ENCODE measurements around the gene PLA2G12B. TPM values are rescaled to one million over a fixed set of nuclear protein-coding genes. Genes with fewer than 3 reads are reported as not detected.
"Not testable (repeated sequence)": the region's sequence is repeated elsewhere in the genome, so short reads cannot be mapped to it uniquely, and the experiment has no call there.

The PLA2G12B gene
- total and polyA plus RNA-seq, 8 donors, result 2.2 TPM; not detected in 7

DNA sequence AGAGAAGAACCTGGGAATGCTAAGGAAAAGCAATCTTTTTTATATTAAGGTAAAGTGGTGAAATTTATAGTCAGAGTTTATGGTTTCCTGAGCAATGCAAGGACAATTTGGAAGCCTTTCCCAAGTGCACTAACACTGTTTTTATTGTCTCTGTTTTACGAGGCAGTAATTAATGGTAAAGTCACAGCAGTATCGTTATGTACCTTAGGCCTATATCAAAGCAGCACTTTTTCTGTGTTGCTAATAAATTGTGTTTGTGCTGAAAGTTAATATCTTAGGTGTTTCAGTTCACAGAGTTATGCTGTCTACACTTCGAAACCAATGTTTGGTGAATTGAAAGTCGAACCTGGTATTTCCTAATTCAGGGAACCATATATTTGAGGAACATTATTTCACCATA is 41.9 kb downstream of the PLA2G12B start:
- H3K27ac ChIP-seq, result no peak overlapping the region
- H3K9me3 ChIP-seq, result no peaks in the 10 kb centered on the region
- 84 to 95% (median 94%) methylated on average over 4 of the region's 4 CpGs for WGBS, 5 donors
- TF ChIP-seq POLR2A (IDR thresholded peaks at IDR 0.05), result no peak
- TF ChIP-seq CTCF (IDR thresholded peaks at IDR 0.05), result no peak
- no peak for TF ChIP-seq EP300 (IDR thresholded peaks at IDR 0.05)
- no peak for TF ChIP-seq POLR2AphosphoS5 (IDR thresholded peaks at IDR 0.05)
- H3K4me3 ChIP-seq, result no peak overlapping the region
- no peak for DNase-seq
- intact Hi-C loops (cut with DNase I; ENCODE audit: low total_unique reads), result no loop called here
- H3K36me3 ChIP-seq, result no peaks in the 10 kb centered on the region
- H3K27me3 ChIP-seq, result no peaks in the 10 kb centered on the region
- no peaks in the 10 kb centered on the region for H3K4me1 ChIP-seq

DNA sequence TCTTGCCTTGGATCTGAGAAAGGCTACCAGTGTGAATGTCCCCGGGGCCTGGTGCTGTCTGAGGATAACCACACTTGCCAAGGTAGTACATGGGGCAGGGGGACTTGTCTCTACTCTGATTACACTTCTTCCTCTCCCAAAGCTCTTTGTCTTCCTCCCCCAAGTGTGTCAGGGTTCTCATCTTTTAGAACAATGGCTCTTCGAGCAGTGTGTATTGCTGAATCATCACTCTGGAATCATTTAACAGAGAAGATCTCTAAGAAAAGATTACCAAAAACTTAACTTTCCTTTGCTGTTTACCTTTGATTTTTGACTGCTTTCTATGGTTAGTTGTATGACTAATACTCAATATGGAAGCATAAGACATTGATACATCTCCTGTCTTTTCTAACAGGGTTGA is 42.8 kb downstream of the PLA2G12B start:
- intact Hi-C loops (cut with DNase I; ENCODE audit: low total_unique reads), result no loop called here
- no peaks in the 10 kb centered on the region for H3K36me3 ChIP-seq
- H3K27me3 ChIP-seq, result no peaks in the 10 kb centered on the region
- H3K27ac ChIP-seq, result no peak overlapping the region
- no peak for DNase-seq
- no peaks in the 10 kb centered on the region for H3K9me3 ChIP-seq
- H3K4me3 ChIP-seq, result no peak overlapping the region
- TF ChIP-seq EP300 (IDR thresholded peaks at IDR 0.05), result no peak
- TF ChIP-seq POLR2A (IDR thresholded peaks at IDR 0.05), result no peak
- WGBS, 5 donors, result 90 to 100% (median 98%) methylated on average over 2 of the region's 2 CpGs
- H3K4me1 ChIP-seq, result no peaks in the 10 kb centered on the region

- Histone ChIP-seq H3K36me3 (no peaks in the 10 kb centered on the region), H3K27me3 (no peaks in the 10 kb centered on the region), H3K4me1 (no peaks in the 10 kb centered on the region), H3K27ac (no peak overlapping the region), H3K4me3 (no peak overlapping the region), H3K9me3 (no peaks in the 10 kb centered on the region)
- intact Hi-C loops (cut with DNase I; ENCODE audit: low total_unique reads), result no loop called here
- no peak for DNase-seq
- TF ChIP-seq EP300 (IDR thresholded peaks at IDR 0.05) (no peak), POLR2AphosphoS5 (IDR thresholded peaks at IDR 0.05) (no peak), POLR2A (IDR thresholded peaks at IDR 0.05) (no peak), CTCF (IDR thresholded peaks at IDR 0.05) (no peak)
Measured at GRCh38 chr10:72910705-72911104, 43.9 kb downstream of the PLA2G12B start.

DNA sequence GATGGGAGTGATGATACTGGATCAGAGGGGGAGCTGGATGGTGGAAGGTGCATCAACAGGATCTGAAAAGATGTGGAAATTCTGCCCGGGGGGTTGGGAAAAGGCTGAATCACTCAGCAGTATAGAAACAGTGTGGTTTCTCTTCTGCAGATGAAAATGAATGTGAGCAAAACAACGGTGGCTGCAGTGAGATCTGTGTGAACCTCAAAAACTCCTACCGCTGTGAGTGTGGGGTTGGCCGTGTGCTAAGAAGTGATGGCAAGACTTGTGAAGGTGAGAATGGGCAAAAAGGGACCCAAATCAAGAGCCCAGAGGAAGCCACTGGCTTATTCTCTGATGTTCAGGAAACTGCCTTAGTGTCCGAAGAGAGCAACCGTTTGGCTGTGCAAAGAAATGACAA is 48.2 kb downstream of the PLA2G12B start:
- WGBS, 5 donors, result 86 to 93% (median 90%) methylated on average over 6 of the region's 6 CpGs
- Histone ChIP-seq H3K27ac (no peak overlapping the region), H3K9me3 (no peaks in the 10 kb centered on the region), H3K4me3 (no peak overlapping the region), H3K4me1 (no peaks in the 10 kb centered on the region), H3K27me3 (no peaks in the 10 kb centered on the region), H3K36me3 (no peaks in the 10 kb centered on the region)
- intact Hi-C loops (cut with DNase I; ENCODE audit: low total_unique reads), result no loop called here
- DNase-seq, result no peak
- TF ChIP-seq POLR2A (IDR thresholded peaks at IDR 0.05), result no peak
- no peak for TF ChIP-seq POLR2AphosphoS5 (IDR thresholded peaks at IDR 0.05)
- TF ChIP-seq CTCF (IDR thresholded peaks at IDR 0.05), result no peak
- no peak for TF ChIP-seq EP300 (IDR thresholded peaks at IDR 0.05)

GRCh38 chr10:72904806-72905205 is 49.8 kb downstream of the PLA2G12B start:
- no peaks in the 10 kb centered on the region for H3K4me1 ChIP-seq
- H3K4me3 ChIP-seq, result no peak overlapping the region
- H3K36me3 ChIP-seq, result no peaks in the 10 kb centered on the region
- H3K27me3 ChIP-seq, result no peaks in the 10 kb centered on the region
- 83 to 92% (median 88%) methylated on average over 3 of the region's 3 CpGs for WGBS, 5 donors
- intact Hi-C loops (cut with DNase I; ENCODE audit: low total_unique reads), result no loop called here
- no peak overlapping the region for H3K27ac ChIP-seq
- no peaks in the 10 kb centered on the region for H3K9me3 ChIP-seq
- TF ChIP-seq POLR2AphosphoS5 (IDR thresholded peaks at IDR 0.05) (no peak), CTCF (IDR thresholded peaks at IDR 0.05) (no peak), EP300 (IDR thresholded peaks at IDR 0.05) (no peak), POLR2A (IDR thresholded peaks at IDR 0.05) (no peak)
- no peak for DNase-seq

DNA sequence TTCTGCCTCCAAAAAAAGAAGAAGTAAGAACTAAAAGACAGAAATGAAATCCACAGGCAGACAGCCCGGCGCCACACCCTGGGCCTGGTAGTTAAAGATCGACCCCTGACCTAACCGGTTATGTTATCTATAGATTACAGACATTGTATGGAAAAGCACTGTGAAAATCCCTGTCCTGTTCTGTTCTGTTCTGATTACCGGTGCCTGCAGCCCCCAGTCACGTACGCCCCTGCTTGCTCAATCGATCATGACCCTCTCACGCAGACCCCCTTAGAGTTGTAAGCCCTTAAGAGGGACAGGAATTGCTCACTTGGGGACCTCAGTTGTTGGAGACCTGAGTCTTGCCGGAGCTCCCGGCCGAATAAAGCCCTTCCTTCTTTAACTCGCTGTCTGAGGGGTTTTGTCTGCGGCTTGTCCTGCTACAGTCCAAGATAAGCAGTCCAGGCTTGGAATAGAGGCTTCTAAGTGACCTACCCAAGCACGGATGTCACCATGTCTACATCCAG is 50.6 kb downstream of the PLA2G12B start:
- H3K4me1 ChIP-seq; H3K36me3 ChIP-seq; intact Hi-C loops (cut with DNase I; ENCODE audit: low total_unique reads); H3K9me3 ChIP-seq; H3K27ac ChIP-seq; H3K4me3 ChIP-seq; DNase-seq; H3K27me3 ChIP-seq: not testable (repeated sequence)
- WGBS, 5 donors, result 84 to 93% (median 89%) methylated on average over 15 of the region's 15 CpGs
